Caco-2 (cell line): ENCODE data around the gene LEMD1. TPM values are rescaled to one million over a fixed set of nuclear protein-coding genes. Genes with fewer than 3 reads are reported as not detected.

Experiments
- BruUV-seq: library from RNA; stranded (reverse); fragments of 400-500 nt; replicated peaks from 2 replicates; lab custom pipeline; 2021; lab: Mats Ljungman, UMichigan
- CTCF ChIA-PET: fragments of 300-600 bp; sonication (Branson Sonifier 250); formaldehyde crosslinking; loops from one replicate; lab custom pipeline; 2022; ENCODE audit warnings: antibody characterized with exemption; lab: Charles Lee
- POLR2A ChIA-PET: fragments of 300-600 bp; sonication (Branson Sonifier 250); formaldehyde crosslinking; loops from one replicate; lab custom pipeline; 2022; ENCODE audit warnings: antibody characterized with exemption; lab: Charles Lee
- DNase-seq, 2 experiments: peaks; one replicate each; pipeline versions ENCODE4 v3.0.0 to v3.0.0-alpha.2; 2020 to 2022
- H3K27me3 ChIP-seq: replicated peaks from 2 replicates; pipeline ENCODE4 v1.6.0; 2011; ENCODE audit warnings: low read length; ENCODE audit not compliant: control insufficient read depth, insufficient read depth
- H3K36me3 ChIP-seq: 2 replicates; pipeline ENCODE4 v1.5.1; 2011; ENCODE audit warnings: low read length; ENCODE audit not compliant: control insufficient read depth, insufficient read depth
- H3K4me1 ChIP-seq: fragments of 250-450 bp; sonication (Bioruptor Pico); 2 replicates; pipeline ENCODE4 v1.5.1; 2020; ENCODE audit warnings: mild to moderate bottlenecking
- H3K4me3 ChIP-seq: 2 replicates; pipeline ENCODE4 v1.5.1; 2011; ENCODE audit warnings: low read depth, mild to moderate bottlenecking, control low read depth, low read length
- H3K9me3 ChIP-seq: fragments of 250-450 bp; sonication (Bioruptor Pico); 2 replicates; pipeline ENCODE4 v1.5.1; 2020; ENCODE audit warnings: mild to moderate bottlenecking, moderate library complexity
- H3K27ac Mint-ChIP-seq: one replicate; pipeline ENCODE4 v1.8.0; 2022; ENCODE audit warnings: mixed read lengths; ENCODE audit not compliant: unreplicated experiment
- H3K27me3 Mint-ChIP-seq: one replicate; pipeline ENCODE4 v1.8.0; 2022; ENCODE audit warnings: mixed read lengths; ENCODE audit not compliant: insufficient read depth, unreplicated experiment
- H3K36me3 Mint-ChIP-seq: one replicate; pipeline ENCODE4 v1.8.0; 2022; ENCODE audit warnings: mild to moderate bottlenecking, mixed read lengths; ENCODE audit not compliant: insufficient read depth, unreplicated experiment
- H3K4me1 Mint-ChIP-seq: one replicate; pipeline ENCODE4 v1.8.0; 2022; ENCODE audit warnings: low read depth, mixed read lengths; ENCODE audit not compliant: unreplicated experiment
- H3K4me3 Mint-ChIP-seq: one replicate; pipeline ENCODE4 v1.8.0; 2022; ENCODE audit warnings: mild to moderate bottlenecking, moderate library complexity, mixed read lengths; ENCODE audit not compliant: unreplicated experiment
- H3K9me3 Mint-ChIP-seq: one replicate; pipeline ENCODE4 v1.8.0; 2022; ENCODE audit warnings: mixed read lengths; ENCODE audit not compliant: unreplicated experiment
- CTCF ChIP-seq, 2 experiments: fragments of 200-600 bp in 1 of 2; IDR thresholded peaks; 1 replicate in 1 of 2; 2 replicates in 1 of 2; pipeline versions ENCODE4 v1.5.1 to v1.8.0; 2011 to 2022; ENCODE audit warnings: antibody characterized with exemption in 1 of 2, control low read depth in 1 of 2, inconsistent platforms in 1 of 2, low read depth in 1 of 2, low read length in 1 of 2, mild to moderate bottlenecking in 1 of 2, moderate library complexity in 1 of 2; ENCODE audit not compliant: insufficient read depth in 1 of 2, severe bottlenecking in 1 of 2, unreplicated experiment in 1 of 2
- intact Hi-C: fragments of 100-400 bp; cut with micrococcal nuclease; formaldehyde crosslinking; loops from one replicate; pipeline ENCODE4 v1.10.0; 2022; ENCODE audit not compliant: unreplicated experiment
- total RNA-seq: library from RNA; stranded (reverse); gene quantifications from 2 replicates; pipeline ENCODE4 v1.2.3, GENCODE V29; 2022

Gene LEMD1
- total RNA-seq, 1 experiment from 2014 or later, result not detected

DNA sequence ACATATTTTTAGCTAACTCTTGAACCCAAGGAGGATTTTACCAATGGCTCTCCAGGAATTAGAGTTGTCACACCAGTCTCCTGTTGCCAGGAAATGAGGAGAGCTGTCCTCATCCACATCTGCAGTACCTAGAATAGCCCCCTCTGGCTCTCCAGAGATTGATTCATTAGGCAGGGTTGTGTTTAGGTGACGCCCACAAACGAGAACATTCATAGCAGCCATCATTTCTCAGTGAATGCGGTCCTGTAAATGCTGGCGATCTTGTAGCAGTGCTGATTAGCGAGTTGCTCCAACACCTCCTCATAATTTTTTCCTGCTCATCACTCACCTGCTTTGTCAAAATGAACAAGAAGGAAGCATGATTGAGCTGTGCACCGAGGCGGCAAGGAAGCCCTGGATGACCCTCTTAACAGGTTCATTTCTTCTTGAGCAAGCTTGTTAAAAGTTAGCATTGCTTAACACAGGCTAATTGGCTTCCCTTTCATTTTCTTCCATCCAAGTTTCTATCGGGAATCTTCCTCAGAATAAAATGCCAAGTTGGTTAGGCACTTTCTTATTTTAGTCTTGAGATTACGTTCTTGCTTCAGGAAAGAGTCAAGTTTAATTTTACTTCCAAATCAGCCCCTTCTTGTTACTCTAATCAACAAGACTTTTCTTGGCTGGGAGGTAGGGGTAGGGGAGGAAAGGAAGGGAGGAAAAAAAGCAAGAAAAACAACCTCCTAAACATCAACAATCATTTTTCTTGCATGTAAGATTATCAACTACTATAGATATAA, 48.6 kb downstream of the LEMD1 start:
- no peaks in the 10 kb centered on the region for H3K36me3 ChIP-seq
- H3K9me3 ChIP-seq, result no peaks in the 10 kb centered on the region
- ChIA-PET POLR2A (interaction anchor here (0.6 kb wide), 1 partner anchor 9 kb away, joined by 5 read pairs; no protein-coding TSS in a partner anchor), CTCF (interaction anchor here (0.6 kb wide), 2 partner anchors 11 to 477 kb away, joined by 5 read pairs; partner anchors contain the start of gene PM20D1)
- H3K4me3 ChIP-seq, result no peak overlapping the region
- intact Hi-C loops, result no loop called here
- Mint-ChIP-seq H3K4me1 (peaks cover 4% of the 10 kb centered on the region), H3K36me3 (no peaks in the 10 kb centered on the region), H3K27ac (no peak overlapping the region), H3K4me3 (no peak overlapping the region), H3K9me3 (no peaks in the 10 kb centered on the region), H3K27me3 (peaks cover 18% of the 10 kb centered on the region)
- no TSS peak for BruUV-seq
- no peak for DNase-seq
- no peaks in the 10 kb centered on the region for H3K27me3 ChIP-seq
- 0 out of 2 replicates have a peak, but pooled peaks cover 7% of the 10 kb centered on the region for H3K4me1 ChIP-seq
- no peak for TF ChIP-seq CTCF (IDR thresholded peaks at IDR 0.05; ENCODE audit: insufficient read depth in 1 of 2, low read depth in 1 of 2, low read length in 1 of 2, severe bottlenecking in 1 of 2, unreplicated experiment in 1 of 2)

GRCh38 chr1:205371871-205372660, 49.8 kb downstream of the LEMD1 start:
- POLR2A ChIA-PET, result no interaction called here
- no peak for TF ChIP-seq CTCF (IDR thresholded peaks at IDR 0.05; ENCODE audit: insufficient read depth in 1 of 2, low read depth in 1 of 2, low read length in 1 of 2, severe bottlenecking in 1 of 2, unreplicated experiment in 1 of 2)

DNA sequence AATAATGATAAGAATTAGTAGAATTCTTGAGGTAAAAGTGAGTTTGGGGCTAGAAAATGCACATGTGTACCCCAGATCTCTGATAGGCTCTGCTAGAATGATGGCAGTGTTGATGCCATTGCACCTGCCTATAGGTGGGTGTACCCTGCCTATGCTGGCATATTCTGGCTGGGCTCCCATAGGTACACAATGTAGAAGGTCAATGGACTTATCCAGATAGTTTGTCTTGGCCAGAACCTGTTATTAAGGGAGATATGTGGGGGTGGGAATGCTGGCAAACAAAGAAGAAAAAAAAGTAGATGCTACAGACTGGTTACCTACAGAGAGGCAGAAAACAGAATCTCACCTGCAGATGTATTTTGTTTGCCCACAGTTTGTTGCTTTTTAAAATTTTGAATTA, 51.1 kb downstream of the LEMD1 start:
- H3K9me3 ChIP-seq, result no peaks in the 10 kb centered on the region
- no peaks in the 10 kb centered on the region for H3K27me3 ChIP-seq
- TF ChIP-seq CTCF (IDR thresholded peaks at IDR 0.05; ENCODE audit: insufficient read depth in 1 of 2, low read depth in 1 of 2, low read length in 1 of 2, severe bottlenecking in 1 of 2, unreplicated experiment in 1 of 2), result no peak
- H3K27ac Mint-ChIP-seq, result no peak overlapping the region
- H3K4me3 Mint-ChIP-seq, result no peak overlapping the region
- no peaks in the 10 kb centered on the region for H3K36me3 ChIP-seq
- H3K9me3 Mint-ChIP-seq, result no peaks in the 10 kb centered on the region
- no peak for DNase-seq
- H3K4me3 ChIP-seq, result no peak overlapping the region
- BruUV-seq, result no TSS peak
- ChIA-PET POLR2A (no interaction called here), CTCF (no interaction called here)
- no peaks in the 10 kb centered on the region for H3K4me1 ChIP-seq
- no peaks in the 10 kb centered on the region for H3K4me1 Mint-ChIP-seq
- intact Hi-C loops, result no loop called here
- H3K36me3 Mint-ChIP-seq, result no peaks in the 10 kb centered on the region
- peaks cover 13% of the 10 kb centered on the region for H3K27me3 Mint-ChIP-seq

More at GRCh38 chr1:205371871-205372660, 49.8 kb downstream of the LEMD1 start:
- Histone ChIP-seq H3K4me3 (no peak overlapping the region), H3K9me3 (no peaks in the 10 kb centered on the region), H3K36me3 (no peaks in the 10 kb centered on the region), H3K4me1 (0 out of 2 replicates have a peak, but pooled peaks cover 7% of the 10 kb centered on the region), H3K27me3 (no peaks in the 10 kb centered on the region)
- no TSS peak for BruUV-seq
- no peak overlapping the region for H3K4me3 Mint-ChIP-seq
- no peak overlapping the region for H3K27ac Mint-ChIP-seq
- intact Hi-C loops, result no loop called here
- DNase-seq, result no peak
- peaks cover 4% of the 10 kb centered on the region for H3K4me1 Mint-ChIP-seq
- H3K27me3 Mint-ChIP-seq, result peaks cover 18% of the 10 kb centered on the region
- H3K36me3 Mint-ChIP-seq, result no peaks in the 10 kb centered on the region
- no peaks in the 10 kb centered on the region for H3K9me3 Mint-ChIP-seq
- CTCF ChIA-PET, result interaction anchor here (0.7 to 0.9 kb wide), 2 partner anchors 18 to 113 kb away, joined by 3 to 4 read pairs; no protein-coding TSS in a partner anchor
